Islet precursor cell (in vitro differentiated cells): ENCODE measurements around the gene RAB3IL1.
"Not testable (repeated sequence)": the region's sequence is repeated elsewhere in the genome, so short reads cannot be mapped to it uniquely, and the experiment has no call there.

Experiments used
- DNase-seq: peaks from one replicate; pipeline ENCODE4 v3.0.0-alpha.2; 2018

Gene RAB3IL1

GRCh38 chr11:61882879-61883278, 34.5 kb downstream of the RAB3IL1 start:
- no peak for DNase-seq

GRCh38 chr11:61882267-61882666, 35.1 kb downstream of the RAB3IL1 start:
- DNase-seq: not testable (repeated sequence)

- DNase-seq: no peak
Measured at GRCh38 chr11:61881397-61881796, 36.0 kb downstream of the RAB3IL1 start.

DNA sequence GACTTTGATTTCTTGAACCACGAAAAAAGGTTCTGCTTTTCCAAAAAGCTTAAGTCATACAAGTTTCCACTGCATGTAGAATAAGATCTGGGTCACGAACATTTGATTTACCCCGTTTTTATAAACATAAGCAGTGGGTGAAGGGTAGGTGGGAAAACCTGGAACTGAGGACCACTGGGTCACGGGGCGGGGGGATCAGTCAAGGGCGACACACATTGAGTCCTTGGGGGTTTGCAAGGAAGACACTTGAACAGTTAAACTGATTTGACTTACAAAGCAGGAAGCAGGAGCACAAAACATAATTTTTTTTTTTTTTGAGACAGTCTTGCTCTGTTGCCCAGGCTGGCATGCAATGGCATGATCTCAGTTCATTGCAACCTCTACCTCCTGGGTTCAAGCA, 36.9 kb downstream of the RAB3IL1 start:
- no peak for DNase-seq

GRCh38 chr11:61880031-61880430, 37.3 kb downstream of the RAB3IL1 start:
- no peak for DNase-seq

- no peak for DNase-seq
Measured at GRCh38 chr11:61879152-61879551, 38.2 kb downstream of the RAB3IL1 start.

- DNase-seq: no peak
Measured at GRCh38 chr11:61875698-61876097, 41.7 kb downstream of the RAB3IL1 start.

- no peak for DNase-seq
Measured at GRCh38 chr11:61874853-61875252, 42.5 kb downstream of the RAB3IL1 start.

- DNase-seq: no peak
Measured at GRCh38 chr11:61874377-61874809, 43.0 kb downstream of the RAB3IL1 start.

- DNase-seq: no peak
Measured at GRCh38 chr11:61873588-61874376, 43.6 kb downstream of the RAB3IL1 start.

DNA sequence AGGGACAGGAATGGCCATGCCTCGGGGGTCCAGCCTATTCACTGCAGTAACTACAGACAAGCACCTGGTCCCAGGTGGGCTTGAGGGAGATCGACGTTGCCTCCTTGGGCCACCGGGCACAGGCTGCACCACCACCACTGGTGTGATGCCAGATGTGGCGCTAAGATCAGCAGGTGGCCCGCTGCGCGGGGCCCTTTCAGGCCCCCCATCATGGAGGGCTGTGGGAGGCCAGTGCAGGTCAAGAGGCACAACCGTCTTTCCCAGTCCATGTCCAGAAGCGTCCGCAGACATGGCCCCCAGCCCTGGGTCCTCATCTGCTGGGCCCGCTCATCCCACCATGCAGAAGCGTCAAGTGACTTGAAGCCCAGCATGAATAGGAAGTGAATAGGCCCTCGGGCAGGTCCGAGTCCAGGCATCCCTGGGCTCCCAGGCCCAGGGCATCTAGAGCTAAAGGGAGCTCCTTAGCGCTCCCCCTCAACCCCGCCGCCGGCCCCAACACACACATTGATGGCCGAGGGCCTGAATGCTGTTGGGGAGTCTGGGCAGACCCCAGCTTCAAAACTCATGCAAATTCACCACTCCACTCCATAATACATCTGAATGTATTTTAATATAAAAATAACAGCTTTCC, 44.3 kb downstream of the RAB3IL1 start:
- DNase-seq: no peak

DNA sequence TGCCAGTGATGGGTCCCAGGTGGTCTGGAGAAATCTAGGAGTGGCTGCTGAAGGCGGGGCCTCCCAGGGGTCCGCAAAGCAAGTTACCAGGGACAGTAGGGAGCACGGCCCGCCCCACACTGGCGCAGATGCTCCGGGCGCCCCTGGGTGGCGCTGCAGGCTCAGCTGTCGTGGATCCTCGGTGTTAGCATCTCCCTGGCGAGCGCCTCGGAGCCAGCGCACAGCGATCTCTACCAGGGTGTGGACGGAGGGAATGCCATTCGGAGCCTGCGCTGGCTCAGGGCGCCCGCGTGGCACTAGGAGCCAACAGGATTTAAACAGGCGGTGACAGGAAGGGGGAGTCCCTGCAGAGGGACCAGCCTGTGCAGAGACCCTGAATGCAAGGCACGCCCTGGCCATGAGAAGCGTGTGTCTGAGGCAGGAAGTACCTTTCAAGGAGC, 46.2 kb downstream of the RAB3IL1 start:
- DNase-seq: peak; percentile 94

DNA sequence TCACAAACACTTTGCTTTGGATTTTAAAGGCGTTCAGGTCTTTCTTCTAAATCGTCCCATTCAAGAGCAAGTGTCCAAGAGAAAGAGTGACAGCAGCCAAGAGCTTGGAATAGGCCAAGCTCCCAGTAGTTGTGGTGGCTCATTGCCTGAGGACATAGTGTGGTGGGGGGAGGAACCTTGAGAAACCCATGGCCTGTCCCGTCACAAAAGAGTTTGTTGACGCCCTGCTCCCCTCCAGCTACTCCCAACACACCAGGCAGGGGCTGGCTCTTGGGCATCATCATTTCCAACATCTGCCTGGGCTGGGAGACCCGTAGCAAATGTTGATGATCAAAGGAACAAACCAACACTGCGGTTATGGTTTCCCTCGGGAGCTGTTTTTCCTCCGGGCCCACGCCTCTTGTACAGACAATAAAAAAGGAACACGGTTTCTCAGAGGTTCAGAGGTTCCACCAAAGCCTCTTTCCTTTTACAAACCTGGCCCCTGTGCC, 46.8 kb downstream of the RAB3IL1 start:
- DNase-seq: no peak

DNA sequence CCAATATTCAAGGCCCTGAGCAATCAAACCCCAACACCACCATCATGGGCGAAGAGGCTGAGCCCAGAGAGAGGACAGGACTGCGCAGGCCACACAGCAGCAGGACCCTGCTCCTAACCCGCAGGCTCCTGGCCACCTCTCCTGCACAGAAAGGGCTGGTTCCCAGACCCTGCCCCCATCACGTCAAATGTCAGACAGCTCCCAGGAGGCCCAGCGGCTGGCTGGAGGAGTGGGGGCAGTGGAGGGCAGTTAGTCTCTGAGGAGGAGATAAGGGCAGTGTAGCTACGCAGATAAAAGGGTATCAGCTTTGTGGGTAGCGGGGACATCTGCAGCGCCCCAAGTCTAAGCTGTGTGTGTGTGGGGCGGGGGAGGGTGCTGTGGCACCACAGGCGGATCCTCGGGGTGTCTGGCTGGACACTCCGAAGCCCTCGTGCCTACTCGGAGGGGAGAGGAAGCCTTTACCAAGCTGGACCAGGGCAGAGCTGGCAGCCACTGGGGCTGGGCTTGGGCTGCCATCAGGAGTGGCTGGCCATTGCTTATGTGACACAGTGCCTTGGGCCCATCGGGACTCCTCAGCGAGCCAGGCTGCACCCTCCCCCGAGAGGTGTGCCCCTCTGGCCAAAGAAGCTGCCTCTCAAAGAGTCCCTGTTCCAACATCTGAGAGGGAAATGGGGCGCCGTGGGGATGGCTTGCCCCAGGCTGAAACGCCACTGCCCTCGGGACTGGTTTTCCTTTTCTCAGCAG, 47.5 kb downstream of the RAB3IL1 start:
- DNase-seq: peak; percentile 78

GRCh38 chr11:61869429-61869707, 48.0 kb downstream of the RAB3IL1 start:
- no peak for DNase-seq

DNA sequence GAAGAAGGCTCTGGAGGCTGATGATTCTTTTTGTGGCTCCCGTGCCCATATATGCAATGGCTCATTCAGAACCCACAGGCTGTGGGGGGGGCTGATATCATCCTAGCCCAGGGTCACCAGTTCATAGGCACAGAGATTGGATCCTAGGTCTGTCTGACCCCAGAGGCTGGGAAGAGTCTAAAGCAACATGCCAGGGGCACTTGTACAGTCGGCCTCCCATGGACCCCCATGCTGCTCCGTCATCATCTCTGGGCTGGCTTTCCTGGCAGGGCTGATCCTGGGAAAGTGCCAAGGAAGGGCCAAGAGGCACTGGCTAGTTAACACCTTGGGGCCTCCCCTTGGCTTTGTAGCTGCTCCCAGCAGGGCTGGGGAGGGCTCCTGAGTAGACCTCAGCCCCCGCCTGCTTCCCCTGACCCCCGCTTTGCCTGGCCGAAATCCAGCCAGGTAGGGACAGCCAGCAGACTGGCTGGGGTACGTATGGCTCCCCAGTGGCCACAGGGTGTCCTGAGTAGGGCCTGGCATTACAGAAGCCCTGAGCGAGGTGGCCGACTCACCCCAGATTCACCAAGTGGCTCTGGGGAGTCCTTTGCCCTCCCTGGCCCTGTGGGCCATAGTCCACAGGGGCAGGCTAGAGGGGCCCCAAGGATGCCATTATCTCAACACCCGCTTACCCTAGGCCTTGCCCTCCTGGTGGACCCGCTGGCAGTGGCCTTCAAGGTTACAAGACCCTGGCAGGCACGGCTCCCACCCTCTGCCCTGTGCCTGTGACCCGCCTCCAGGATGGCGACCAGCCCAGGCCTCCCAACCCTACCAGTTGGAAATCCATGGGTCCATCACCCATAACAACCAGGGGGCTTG, 48.6 kb downstream of the RAB3IL1 start:
- no peak for DNase-seq

- no peak for DNase-seq
Measured at GRCh38 chr11:61866958-61867343, 50.4 kb downstream of the RAB3IL1 start.

- DNase-seq: no peak
Measured at GRCh38 chr11:61866231-61866957, 51.0 kb downstream of the RAB3IL1 start.

- DNase-seq: no peak
Measured at GRCh38 chr11:61864814-61865775, 52.3 kb downstream of the RAB3IL1 start.

GRCh38 chr11:61863548-61864081, 53.8 kb downstream of the RAB3IL1 start:
- no peak for DNase-seq
